HEK293T (cell line): ENCODE results near the gene WBP1L.

ENCODE experiments used
- BHLHE40 ChIP-seq: fragments of 450-650 bp; IDR thresholded peaks from 2 replicates; pipeline ENCODE4 v1.6.1; 2016; ENCODE audit warnings: mild to moderate bottlenecking, moderate library complexity, borderline replicate concordance
- CTBP1 ChIP-seq: fragments of 450-650 bp; IDR thresholded peaks from 2 replicates; pipeline ENCODE4 v1.6.1; 2016; ENCODE audit warnings: borderline replicate concordance
- ELF4 ChIP-seq: fragments of 450-650 bp; IDR thresholded peaks from 2 replicates; pipeline ENCODE4 v1.6.1; 2017; ENCODE audit warnings: antibody characterized with exemption
- PKNOX1 ChIP-seq: fragments of 450-650 bp; IDR thresholded peaks from 2 replicates; pipeline ENCODE4 v1.6.1; 2016
- SUZ12 ChIP-seq: fragments of 450-650 bp; IDR thresholded peaks from 2 replicates; pipeline ENCODE4 v1.6.1; 2016; ENCODE audit warnings: mild to moderate bottlenecking
- TARDBP ChIP-seq: fragments of 450-650 bp; IDR thresholded peaks from 2 replicates; pipeline ENCODE4 v1.6.1; 2016

- TF ChIP-seq CTBP1 (no peak), BHLHE40 (no peak), TARDBP (no peak), PKNOX1 (no peak), SUZ12 (no peak), ELF4 (no peak)
These were observed 68.6 kb downstream of the WBP1L start for GRCh38 chr10:102812231-102812876.
